T-helper 17 cell (primary cell): Measurements from ENCODE around the gene CTSE. TPM values are rescaled to one million over a fixed set of nuclear protein-coding genes. Genes with fewer than 3 reads are reported as not detected.
"Not testable (repeated sequence)": the region's sequence is repeated elsewhere in the genome, so short reads cannot be mapped to it uniquely, and the experiment has no call there.

Source experiments
- ATAC-seq: fragments of 150-1000 bp; cut with Tn5 transposase; 2 replicates; pipeline ENCODE4 v1.10.0; 2021; ENCODE audit warnings: mild to moderate bottlenecking, moderate library complexity
- DNase-seq, 3 donors: peaks; one replicate each; pipeline versions ENCODE4 v3.0.0 to v3.0.0-alpha.2; 2020 to 2021
- H3K9me3 ChIP-seq: one replicate; pipeline ENCODE4 v1.7.0; 2013; ENCODE audit warnings: low read length, mild to moderate bottlenecking; ENCODE audit not compliant: control insufficient read depth, poor library complexity, severe bottlenecking
- H3K27ac Mint-ChIP-seq: one replicate; pipeline ENCODE4 v1.8.0; 2022; ENCODE audit warnings: mild to moderate bottlenecking, moderate library complexity, mixed read lengths
- H3K27me3 Mint-ChIP-seq: one replicate; pipeline ENCODE4 v1.8.0; 2022; ENCODE audit warnings: mixed read lengths
- H3K36me3 Mint-ChIP-seq: one replicate; pipeline ENCODE4 v1.8.0; 2022; ENCODE audit warnings: low read depth, mixed read lengths
- H3K4me1 Mint-ChIP-seq: one replicate; pipeline ENCODE4 v1.8.0; 2022; ENCODE audit warnings: mild to moderate bottlenecking, mixed read lengths
- H3K4me3 Mint-ChIP-seq: one replicate; pipeline ENCODE4 v1.8.0; 2022; ENCODE audit warnings: mild to moderate bottlenecking, moderate library complexity, mixed read lengths
- total RNA-seq, 4 donors: library from RNA in 2 of 4; stranded (reverse) in 2 of 4; gene quantifications; one replicate each; pipeline ENCODE4 v1.2.3 and lab custom pipeline; 2022 to 2026

The CTSE gene
- total RNA-seq: not detected
- 0 reads per million in 2 donors for total RNA-seq (lab: John Stamatoyannopoulos, UW)

GRCh38 chr1:206023695-206024094 lies at the start of gene CTSE:
Gene CTSE (minus strand): TSS chr1:206023895. CDS start chr1:206023791, 104 bp downstream.
- Mint-ChIP-seq H3K4me3 (no peak within 1 kb of the TSS), H3K27me3 (peaks cover 50% of the 10 kb centered on the region), H3K36me3 (no peaks in the 10 kb centered on the region), H3K4me1 (no peaks in the 10 kb centered on the region), H3K27ac (no peak within 1 kb of the TSS)
- DNase-seq (no peak), ATAC-seq (no peak)
- H3K9me3 ChIP-seq: no peaks in the 10 kb centered on the region

- Mint-ChIP-seq H3K4me3 (no peak overlapping the region), H3K36me3 (no peaks in the 10 kb centered on the region), H3K27ac (no peak overlapping the region), H3K27me3 (peaks cover 16% of the 10 kb centered on the region), H3K4me1 (peaks cover 21% of the 10 kb centered on the region)
- ATAC-seq (no peak), DNase-seq (no peak)
- no peaks in the 10 kb centered on the region for H3K9me3 ChIP-seq
Observed at GRCh38 chr1:206070627-206071304, 47.1 kb upstream of the CTSE start.

- H3K36me3 Mint-ChIP-seq: no peaks in the 10 kb centered on the region
- peak overlapping the region; percentile 69 for H3K27ac Mint-ChIP-seq
- peaks cover 10% of the 10 kb centered on the region for H3K27me3 Mint-ChIP-seq
- no peak overlapping the region for H3K4me3 Mint-ChIP-seq
- peaks cover 16% of the 10 kb centered on the region for H3K4me1 Mint-ChIP-seq
- no peaks in the 10 kb centered on the region for H3K9me3 ChIP-seq
- ATAC-seq (no peak), DNase-seq (no peak)
Observed at GRCh38 chr1:206068314-206068713, 44.6 kb upstream of the CTSE start.

- peaks cover 16% of the 10 kb centered on the region for H3K4me1 Mint-ChIP-seq
- H3K9me3 ChIP-seq: no peaks in the 10 kb centered on the region
- DNase-seq (no peak), ATAC-seq (peak; percentile 33)
- H3K4me3 Mint-ChIP-seq: peak overlapping the region; percentile 56
- peaks cover 8% of the 10 kb centered on the region for H3K27me3 Mint-ChIP-seq
- no peaks in the 10 kb centered on the region for H3K36me3 Mint-ChIP-seq
- H3K27ac Mint-ChIP-seq: peak overlapping the region; percentile 69
Observed at GRCh38 chr1:206067486-206068227, 44.0 kb upstream of the CTSE start.

- H3K4me1 Mint-ChIP-seq: peaks cover 16% of the 10 kb centered on the region
- DNase-seq (no peak), ATAC-seq (peak; percentile 57)
- peaks cover 8% of the 10 kb centered on the region for H3K27me3 Mint-ChIP-seq
- no peak overlapping the region for H3K4me3 Mint-ChIP-seq
- H3K36me3 Mint-ChIP-seq: no peaks in the 10 kb centered on the region
- no peaks in the 10 kb centered on the region for H3K9me3 ChIP-seq
- peak overlapping the region; percentile 43 for H3K27ac Mint-ChIP-seq
Observed at GRCh38 chr1:206066479-206067171, 42.9 kb upstream of the CTSE start.

GRCh38 chr1:206065547-206066145 lies 42.0 kb upstream of the CTSE start:
- no peaks in the 10 kb centered on the region for H3K9me3 ChIP-seq
- H3K4me1 Mint-ChIP-seq: peaks cover 16% of the 10 kb centered on the region
- H3K27me3 Mint-ChIP-seq: peaks cover 8% of the 10 kb centered on the region
- DNase-seq (no peak), ATAC-seq (no peak)
- no peak overlapping the region for H3K27ac Mint-ChIP-seq
- no peak overlapping the region for H3K4me3 Mint-ChIP-seq
- no peaks in the 10 kb centered on the region for H3K36me3 Mint-ChIP-seq

GRCh38 chr1:206064501-206064900 lies 40.8 kb upstream of the CTSE start:
- H3K36me3 Mint-ChIP-seq, H3K9me3 ChIP-seq, H3K4me3 Mint-ChIP-seq, DNase-seq, H3K27ac Mint-ChIP-seq, ATAC-seq: not testable (repeated sequence)
- peaks cover 14% of the 10 kb centered on the region for H3K27me3 Mint-ChIP-seq
- peaks cover 21% of the 10 kb centered on the region for H3K4me1 Mint-ChIP-seq

- not testable (repeated sequence) for DNase-seq, H3K27ac Mint-ChIP-seq, H3K9me3 ChIP-seq, H3K36me3 Mint-ChIP-seq, ATAC-seq, H3K4me3 Mint-ChIP-seq
- Mint-ChIP-seq H3K27me3 (peaks cover 14% of the 10 kb centered on the region), H3K4me1 (peaks cover 21% of the 10 kb centered on the region)
Observed at GRCh38 chr1:206064001-206064400, 40.3 kb upstream of the CTSE start.

GRCh38 chr1:206062464-206062863 lies 38.8 kb upstream of the CTSE start:
- Mint-ChIP-seq H3K4me3 (no peak overlapping the region), H3K27me3 (peaks cover 8% of the 10 kb centered on the region), H3K36me3 (no peaks in the 10 kb centered on the region), H3K4me1 (peaks cover 13% of the 10 kb centered on the region), H3K27ac (no peak overlapping the region)
- DNase-seq (no peak), ATAC-seq (no peak)
- no peaks in the 10 kb centered on the region for H3K9me3 ChIP-seq

GRCh38 chr1:206060844-206061243 lies 37.1 kb upstream of the CTSE start:
- no peaks in the 10 kb centered on the region for H3K9me3 ChIP-seq
- Mint-ChIP-seq H3K4me3 (no peak overlapping the region), H3K27ac (no peak overlapping the region), H3K4me1 (peaks cover 5% of the 10 kb centered on the region), H3K36me3 (no peaks in the 10 kb centered on the region), H3K27me3 (peaks cover 6% of the 10 kb centered on the region)
- DNase-seq (no peak), ATAC-seq (no peak)

GRCh38 chr1:206059355-206059915 lies 35.7 kb upstream of the CTSE start:
- peaks cover 5% of the 10 kb centered on the region for H3K4me1 Mint-ChIP-seq
- H3K9me3 ChIP-seq: no peaks in the 10 kb centered on the region
- H3K27ac Mint-ChIP-seq: no peak overlapping the region
- no peaks in the 10 kb centered on the region for H3K36me3 Mint-ChIP-seq
- H3K4me3 Mint-ChIP-seq: no peak overlapping the region
- ATAC-seq (no peak), DNase-seq (no peak)
- H3K27me3 Mint-ChIP-seq: peaks cover 6% of the 10 kb centered on the region

GRCh38 chr1:206058927-206059292 lies 35.2 kb upstream of the CTSE start:
- DNase-seq: no peak
- peaks cover 5% of the 10 kb centered on the region for H3K4me1 Mint-ChIP-seq
- no peak overlapping the region for H3K4me3 Mint-ChIP-seq
- no peaks in the 10 kb centered on the region for H3K9me3 ChIP-seq
- no peak for ATAC-seq
- peaks cover 6% of the 10 kb centered on the region for H3K27me3 Mint-ChIP-seq
- H3K27ac Mint-ChIP-seq: no peak overlapping the region
- H3K36me3 Mint-ChIP-seq: no peaks in the 10 kb centered on the region
